Measurements from ENCODE around the gene TMEM163.

GRCh38 chr2:134460583-134460998 is 258.2 kb downstream of the TMEM163 start:
- TF ChIP-seq POLR2A (IDR thresholded peaks at IDR 0.05) (no peak), CTCF (IDR thresholded peaks at IDR 0.05) (peak; percentile 23 to 79 (median 68))

All from thyroid gland (tissue), 4 donors.